Nephron (organoid): ENCODE results near the gene ABHD17B.

Experiments
- H3K27ac Mint-ChIP-seq, 3 experiments: 2 replicates each; pipeline ENCODE4 v1.8.0; 2020; ENCODE audit warnings: mixed read lengths in 3 of 3, mild to moderate bottlenecking in 2 of 3, moderate library complexity in 1 of 3
- H3K27me3 Mint-ChIP-seq: 2 replicates; pipeline ENCODE4 v1.8.0; 2021; ENCODE audit warnings: low read depth, mild to moderate bottlenecking, moderate library complexity, mixed read lengths
- H3K36me3 Mint-ChIP-seq: 2 replicates; pipeline ENCODE4 v1.8.0; 2020; ENCODE audit warnings: low read depth, mixed read lengths
- H3K4me1 Mint-ChIP-seq: 2 replicates; pipeline ENCODE4 v1.8.0; 2020; ENCODE audit warnings: mixed read lengths
- H3K4me3 Mint-ChIP-seq, 3 experiments: 2 replicates each; pipeline ENCODE4 v1.8.0; 2020; ENCODE audit warnings: mild to moderate bottlenecking in 3 of 3, mixed read lengths in 3 of 3, moderate library complexity in 2 of 3
- H3K9me3 Mint-ChIP-seq: 2 replicates; pipeline ENCODE4 v1.8.0; 2020; ENCODE audit warnings: mixed read lengths
- TF ChIP-seq, protein P1 (sequence below), 3 experiments: fragments of 200-600 bp; sonication (generic); IDR thresholded peaks; one replicate each; pipeline ENCODE4 v1.5.0; 2021; ENCODE audit warnings: antibody characterized with exemption in 3 of 3; ENCODE audit not compliant: unreplicated experiment in 3 of 3

Gene ABHD17B

DNA sequence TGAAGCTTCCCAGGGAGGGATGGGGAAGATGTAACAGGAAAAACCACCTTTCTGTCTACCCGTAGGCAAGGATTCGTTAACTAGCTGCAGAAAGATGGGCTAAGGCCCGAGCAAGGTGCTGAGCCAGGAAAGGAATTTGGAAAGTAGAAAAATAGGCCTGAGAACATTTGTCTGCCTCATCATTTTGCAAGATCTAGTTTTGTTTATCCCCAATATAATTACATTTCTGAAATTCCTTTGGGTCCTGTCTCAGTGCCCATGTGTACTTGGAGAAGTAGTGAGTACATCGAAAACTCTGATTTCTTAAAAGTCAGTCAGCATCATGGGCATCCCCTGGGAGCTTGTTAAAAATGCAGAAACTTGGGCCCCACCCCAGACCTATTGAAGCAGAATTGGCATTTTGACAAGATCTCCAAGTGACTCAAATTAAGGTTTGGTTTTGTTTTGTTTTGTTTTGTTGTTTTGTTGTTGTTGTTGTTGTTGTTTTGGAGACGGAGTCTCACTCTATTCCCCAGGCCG, 90.5 kb downstream of the ABHD17B start:
- TF ChIP-seq, protein P1, sequence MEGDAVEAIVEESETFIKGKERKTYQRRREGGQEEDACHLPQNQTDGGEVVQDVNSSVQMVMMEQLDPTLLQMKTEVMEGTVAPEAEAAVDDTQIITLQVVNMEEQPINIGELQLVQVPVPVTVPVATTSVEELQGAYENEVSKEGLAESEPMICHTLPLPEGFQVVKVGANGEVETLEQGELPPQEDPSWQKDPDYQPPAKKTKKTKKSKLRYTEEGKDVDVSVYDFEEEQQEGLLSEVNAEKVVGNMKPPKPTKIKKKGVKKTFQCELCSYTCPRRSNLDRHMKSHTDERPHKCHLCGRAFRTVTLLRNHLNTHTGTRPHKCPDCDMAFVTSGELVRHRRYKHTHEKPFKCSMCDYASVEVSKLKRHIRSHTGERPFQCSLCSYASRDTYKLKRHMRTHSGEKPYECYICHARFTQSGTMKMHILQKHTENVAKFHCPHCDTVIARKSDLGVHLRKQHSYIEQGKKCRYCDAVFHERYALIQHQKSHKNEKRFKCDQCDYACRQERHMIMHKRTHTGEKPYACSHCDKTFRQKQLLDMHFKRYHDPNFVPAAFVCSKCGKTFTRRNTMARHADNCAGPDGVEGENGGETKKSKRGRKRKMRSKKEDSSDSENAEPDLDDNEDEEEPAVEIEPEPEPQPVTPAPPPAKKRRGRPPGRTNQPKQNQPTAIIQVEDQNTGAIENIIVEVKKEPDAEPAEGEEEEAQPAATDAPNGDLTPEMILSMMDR (IDR thresholded peaks at IDR 0.05; ENCODE audit: unreplicated experiment in 3 of 3) = no peak
- H3K4me1 Mint-ChIP-seq = peaks cover 29% of the 10 kb centered on the region
- H3K4me3 Mint-ChIP-seq = no peak overlapping the region
- H3K9me3 Mint-ChIP-seq = no peaks in the 10 kb centered on the region
- no peaks in the 10 kb centered on the region for H3K36me3 Mint-ChIP-seq
- no peak overlapping the region for H3K27ac Mint-ChIP-seq
- no peaks in the 10 kb centered on the region for H3K27me3 Mint-ChIP-seq

DNA sequence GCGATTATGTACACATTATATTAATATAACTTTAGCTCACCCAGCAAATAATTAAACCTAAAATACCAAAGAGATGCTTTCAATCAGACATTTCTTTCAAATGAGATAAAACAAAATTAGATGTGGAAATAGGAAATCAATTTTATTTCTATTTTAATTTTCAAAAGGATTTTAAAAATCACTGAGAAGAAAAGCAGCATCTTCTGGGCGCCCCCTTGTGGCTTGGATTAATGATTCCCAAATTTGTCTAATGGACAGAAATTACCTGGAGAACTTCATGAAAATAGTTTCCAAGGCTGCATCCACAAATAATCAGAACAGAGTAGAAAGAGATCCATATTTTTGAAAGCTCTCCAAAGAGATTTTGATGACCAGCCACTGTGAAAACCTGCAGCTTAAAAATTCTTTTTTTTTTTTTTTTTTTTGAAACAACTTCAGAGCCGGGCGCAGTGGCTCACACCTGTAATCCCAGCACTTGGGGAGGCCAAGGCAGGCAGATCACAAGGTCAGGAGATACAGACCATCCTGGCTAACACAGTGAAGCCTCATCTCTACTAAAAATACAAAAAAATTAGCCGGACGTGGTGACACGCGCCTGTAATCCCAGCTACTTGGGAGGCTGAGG, 91.8 kb downstream of the ABHD17B start:
- Mint-ChIP-seq H3K4me3 (no peak overlapping the region), H3K27ac (no peak overlapping the region), H3K27me3 (no peaks in the 10 kb centered on the region), H3K4me1 (peaks cover 38% of the 10 kb centered on the region), H3K36me3 (no peaks in the 10 kb centered on the region), H3K9me3 (no peaks in the 10 kb centered on the region)
- TF ChIP-seq, protein P1 (IDR thresholded peaks at IDR 0.05; ENCODE audit: unreplicated experiment in 3 of 3) = peak; percentile 72 to 76 (median 74)

GRCh38 chr9:71816916-71817451, 94.0 kb downstream of the ABHD17B start:
- TF ChIP-seq, protein P1 (IDR thresholded peaks at IDR 0.05; ENCODE audit: unreplicated experiment in 3 of 3) = no peak
- no peaks in the 10 kb centered on the region for H3K36me3 Mint-ChIP-seq
- H3K27me3 Mint-ChIP-seq = no peaks in the 10 kb centered on the region
- H3K4me3 Mint-ChIP-seq = no peak overlapping the region
- H3K27ac Mint-ChIP-seq = peak overlapping the region in 2 of 3 experiments; percentile 24 to 30
- H3K4me1 Mint-ChIP-seq = peaks cover 37% of the 10 kb centered on the region
- no peaks in the 10 kb centered on the region for H3K9me3 Mint-ChIP-seq
